PFSK-1 (cell line): Measurements from ENCODE around the gene HOXC11.

Source experiments
- FOXP2 ChIP-seq: optimal IDR thresholded peaks from 2 replicates; pipeline ENCODE3; 2011; ENCODE audit warnings: borderline replicate concordance, control low read depth, inconsistent platforms; ENCODE audit not compliant: insufficient read depth; ENCODE audit errors: extremely low read length, extremely low read depth
- POLR2AphosphoS5 ChIP-seq: IDR thresholded peaks from 2 replicates; pipeline ENCODE4 v1.6.1; 2012; ENCODE audit warnings: low read depth, mild to moderate bottlenecking, control low read depth, low read length, moderate library complexity
- SIN3A ChIP-seq: IDR thresholded peaks from 2 replicates; pipeline ENCODE4 v1.6.1; 2012; ENCODE audit warnings: mild to moderate bottlenecking, low read length, moderate library complexity, borderline replicate concordance; ENCODE audit not compliant: insufficient read depth
- TAF1 ChIP-seq: IDR thresholded peaks from 2 replicates; pipeline ENCODE4 v1.6.1; 2012; ENCODE audit warnings: low read length, control low read depth, borderline replicate concordance; ENCODE audit not compliant: insufficient read depth
- TF ChIP-seq, protein P1 (sequence below), 2 experiments: IDR thresholded peaks; 2 replicates each; pipeline versions ENCODE4 v1.6.1 to v1.8.0; 2011 to 2012; ENCODE audit warnings: low read depth in 2 of 2, low read length in 2 of 2, control low read depth in 1 of 2, inconsistent platforms in 1 of 2, mild to moderate bottlenecking in 1 of 2, moderate library complexity in 1 of 2; ENCODE audit not compliant: insufficient read depth in 1 of 2

The HOXC11 gene

GRCh38 chr12:53995002-53995377 lies 22.1 kb downstream of the HOXC11 start:
- TF ChIP-seq POLR2AphosphoS5 (no peak), SIN3A (no peak), TAF1 (no peak), FOXP2 (no peak)
- TF ChIP-seq, protein P1, sequence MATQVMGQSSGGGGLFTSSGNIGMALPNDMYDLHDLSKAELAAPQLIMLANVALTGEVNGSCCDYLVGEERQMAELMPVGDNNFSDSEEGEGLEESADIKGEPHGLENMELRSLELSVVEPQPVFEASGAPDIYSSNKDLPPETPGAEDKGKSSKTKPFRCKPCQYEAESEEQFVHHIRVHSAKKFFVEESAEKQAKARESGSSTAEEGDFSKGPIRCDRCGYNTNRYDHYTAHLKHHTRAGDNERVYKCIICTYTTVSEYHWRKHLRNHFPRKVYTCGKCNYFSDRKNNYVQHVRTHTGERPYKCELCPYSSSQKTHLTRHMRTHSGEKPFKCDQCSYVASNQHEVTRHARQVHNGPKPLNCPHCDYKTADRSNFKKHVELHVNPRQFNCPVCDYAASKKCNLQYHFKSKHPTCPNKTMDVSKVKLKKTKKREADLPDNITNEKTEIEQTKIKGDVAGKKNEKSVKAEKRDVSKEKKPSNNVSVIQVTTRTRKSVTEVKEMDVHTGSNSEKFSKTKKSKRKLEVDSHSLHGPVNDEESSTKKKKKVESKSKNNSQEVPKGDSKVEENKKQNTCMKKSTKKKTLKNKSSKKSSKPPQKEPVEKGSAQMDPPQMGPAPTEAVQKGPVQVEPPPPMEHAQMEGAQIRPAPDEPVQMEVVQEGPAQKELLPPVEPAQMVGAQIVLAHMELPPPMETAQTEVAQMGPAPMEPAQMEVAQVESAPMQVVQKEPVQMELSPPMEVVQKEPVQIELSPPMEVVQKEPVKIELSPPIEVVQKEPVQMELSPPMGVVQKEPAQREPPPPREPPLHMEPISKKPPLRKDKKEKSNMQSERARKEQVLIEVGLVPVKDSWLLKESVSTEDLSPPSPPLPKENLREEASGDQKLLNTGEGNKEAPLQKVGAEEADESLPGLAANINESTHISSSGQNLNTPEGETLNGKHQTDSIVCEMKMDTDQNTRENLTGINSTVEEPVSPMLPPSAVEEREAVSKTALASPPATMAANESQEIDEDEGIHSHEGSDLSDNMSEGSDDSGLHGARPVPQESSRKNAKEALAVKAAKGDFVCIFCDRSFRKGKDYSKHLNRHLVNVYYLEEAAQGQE (IDR thresholded peaks at IDR 0.05; ENCODE audit: insufficient read depth in 1 of 2, low read depth in 2 of 2, low read length in 2 of 2): no peak

DNA sequence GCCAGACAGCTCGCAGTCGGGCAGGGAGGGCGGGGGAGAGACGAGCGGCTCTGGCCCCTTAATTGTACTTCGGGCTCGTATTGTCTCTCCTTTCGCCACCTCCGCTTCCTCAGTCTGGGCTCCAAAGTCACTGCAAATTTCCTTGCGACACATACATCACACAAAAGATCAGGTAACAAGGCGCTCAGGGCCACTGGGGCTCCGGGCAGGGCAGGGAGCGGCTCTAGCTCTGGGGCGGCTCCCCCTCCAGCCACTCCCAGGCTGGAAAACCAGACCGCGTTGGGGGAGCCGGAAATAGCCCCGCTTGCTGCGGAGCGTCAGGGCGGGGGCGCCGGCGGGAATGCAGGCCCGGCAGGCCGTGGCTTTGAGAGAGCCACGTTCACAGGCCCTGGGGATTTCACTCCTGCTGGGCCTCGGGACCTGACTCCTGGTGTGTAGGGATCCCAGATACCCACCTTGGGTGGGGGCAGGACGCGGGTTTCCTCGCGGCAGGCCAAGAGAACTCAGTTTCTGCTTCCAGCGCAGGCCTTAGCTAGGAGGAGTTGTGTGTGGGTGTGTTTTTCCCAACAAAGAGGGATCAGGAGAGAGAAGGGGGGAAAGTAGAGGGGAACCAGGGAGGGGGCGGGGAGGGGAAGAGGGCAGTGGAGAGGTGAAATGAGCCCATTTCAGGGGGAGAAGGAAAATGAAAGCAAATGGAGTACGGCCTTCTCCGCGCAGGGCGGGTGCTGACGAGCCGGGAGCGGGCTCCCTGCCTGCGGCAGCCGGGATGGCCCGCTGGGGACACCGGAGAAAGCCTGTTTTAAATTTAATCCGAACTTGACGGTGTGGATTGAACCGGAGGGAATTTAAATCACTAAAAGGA lies 22.7 kb downstream of the HOXC11 start:
- TF ChIP-seq, protein P1 (IDR thresholded peaks at IDR 0.05; ENCODE audit: insufficient read depth in 1 of 2, low read depth in 2 of 2, low read length in 2 of 2): no peak

DNA sequence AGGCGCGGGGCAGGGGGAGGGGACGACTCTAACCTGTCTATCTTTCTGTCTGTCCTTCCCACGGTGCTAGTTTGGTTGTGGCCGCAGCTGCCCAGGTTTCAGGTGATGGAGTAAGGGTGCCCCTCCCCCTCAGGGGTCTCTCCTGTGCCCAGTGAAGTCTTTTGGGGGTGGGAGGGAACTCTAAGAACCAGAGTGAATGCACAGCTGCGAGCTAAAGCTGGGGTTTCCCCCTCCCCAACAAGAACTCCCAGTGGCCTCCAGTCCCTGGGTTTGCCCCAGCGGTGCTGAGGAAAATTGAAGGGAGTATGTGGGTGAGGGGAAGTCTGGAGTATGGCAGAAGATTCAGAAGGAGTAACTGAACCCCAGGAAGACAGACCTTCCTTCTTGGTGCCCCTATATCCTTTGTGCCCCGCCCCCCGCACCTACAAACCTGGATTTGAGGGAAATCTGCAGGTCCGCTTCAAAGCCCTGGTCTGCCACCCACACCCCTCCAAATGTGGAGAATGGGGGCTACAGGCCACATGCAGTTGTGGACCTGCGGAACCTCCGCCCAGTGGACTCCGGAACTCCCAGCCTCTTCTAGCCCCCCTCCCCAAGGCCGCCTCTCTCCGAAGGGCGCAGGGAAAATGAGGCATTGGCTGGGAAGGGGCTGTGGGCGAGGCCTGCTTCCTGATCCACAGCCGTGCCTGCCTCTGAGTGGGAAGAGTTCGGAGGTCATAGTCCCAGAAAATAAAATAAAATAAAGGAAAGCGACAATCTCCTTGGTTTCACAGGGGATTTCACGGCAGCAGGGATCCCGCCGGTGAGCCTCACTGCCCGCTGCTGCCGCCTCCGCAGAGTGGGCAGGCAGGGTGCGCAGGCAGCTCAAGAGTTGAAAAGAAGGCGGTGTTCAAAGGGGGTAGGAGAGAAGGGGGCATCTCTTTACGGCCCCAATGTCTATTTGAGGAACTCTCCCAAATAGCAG lies 23.6 kb downstream of the HOXC11 start:
- TF ChIP-seq, protein P1 (IDR thresholded peaks at IDR 0.05; ENCODE audit: insufficient read depth in 1 of 2, low read depth in 2 of 2, low read length in 2 of 2): no peak
- TF ChIP-seq FOXP2 (no peak), TAF1 (no peak), POLR2AphosphoS5 (no peak), SIN3A (no peak)

- TF ChIP-seq FOXP2 (no peak), SIN3A (no peak), POLR2AphosphoS5 (no peak), TAF1 (no peak)
- TF ChIP-seq, protein P1 (IDR thresholded peaks at IDR 0.05; ENCODE audit: insufficient read depth in 1 of 2, low read depth in 2 of 2, low read length in 2 of 2): no peak
Observed at GRCh38 chr12:53997204-53998109, 24.5 kb downstream of the HOXC11 start.
